Tibial artery (tissue), 4 donors: ENCODE results near the gene RBBP9.

Experiments used
- DNase-seq, 2 donors: peaks; one replicate each; pipeline ENCODE4 v3.0.0-alpha.2; 2019
- H3K27ac ChIP-seq, 2 donors: fragments of 200-600 bp; sonication (generic) in 1 of 2; 1 replicate in 1 of 2; 2 replicates in 1 of 2; pipeline ENCODE4 v1.5.1; 2018 to 2019; ENCODE audit warnings: mild to moderate bottlenecking in 1 of 2
- H3K27me3 ChIP-seq, 2 donors: fragments of 200-600 bp; sonication (generic) in 1 of 2; one replicate each; pipeline versions ENCODE4 v1.5.1 to v1.6.0; 2016 to 2019
- H3K36me3 ChIP-seq, 3 donors: fragments of 200-600 bp; sonication (generic) in 2 of 3; one replicate each; pipeline ENCODE4 v1.5.1; 2016 to 2019; ENCODE audit warnings: mild to moderate bottlenecking in 2 of 3
- H3K4me1 ChIP-seq, 4 donors: fragments of 200-600 bp; sonication (generic) in 2 of 4; 1 replicate in 3 of 4; 2 replicates in 1 of 4; pipeline ENCODE4 v1.5.1; 2016 to 2019
- H3K4me3 ChIP-seq, 2 donors: fragments of 200-600 bp; sonication (generic) in 1 of 2; 1 replicate in 1 of 2; 2 replicates in 1 of 2; pipeline ENCODE4 v1.5.1; 2018 to 2019; ENCODE audit warnings: mild to moderate bottlenecking in 2 of 2
- H3K9me3 ChIP-seq, 3 donors: fragments of 200-600 bp; sonication (generic) in 1 of 3; one replicate each; pipeline ENCODE4 v1.5.1; 2016 to 2019
- CTCF ChIP-seq, 2 experiments: fragments of 200-600 bp in 1 of 2; fragments of 450-650 bp in 1 of 2; IDR thresholded peaks; one replicate each; pipeline ENCODE4 v1.5.1; 2017 to 2019; ENCODE audit warnings: antibody characterized with exemption in 2 of 2, mild to moderate bottlenecking in 1 of 2, moderate library complexity in 1 of 2
- intact Hi-C: fragments of 100-400 bp; cut with DNase I; formaldehyde crosslinking; loops from one replicate; pipeline ENCODE4 v1.15.0; 2023; ENCODE audit warnings: low total_unique reads

Gene RBBP9

GRCh38 chr20:18477821-18478220 is 19.2 kb downstream of the RBBP9 start:
- H3K9me3 ChIP-seq: no peaks in the 10 kb centered on the region
- intact Hi-C loops: no loop called here
- no peak for TF ChIP-seq CTCF (IDR thresholded peaks at IDR 0.05)
- H3K27ac ChIP-seq: no peak overlapping the region
- DNase-seq: no peak
- H3K36me3 ChIP-seq: peaks cover 62 to 94% (median 70%) of the 10 kb centered on the region in 3 donors
- no peaks in the 10 kb centered on the region for H3K4me1 ChIP-seq
- no peaks in the 10 kb centered on the region for H3K27me3 ChIP-seq
- no peak overlapping the region for H3K4me3 ChIP-seq

GRCh38 chr20:18477218-18477617 is 19.8 kb downstream of the RBBP9 start:
- Histone ChIP-seq H3K36me3 (peaks cover 56 to 93% (median 64%) of the 10 kb centered on the region in 3 donors), H3K27ac (no peak overlapping the region), H3K4me3 (no peak overlapping the region), H3K27me3 (no peaks in the 10 kb centered on the region), H3K9me3 (no peaks in the 10 kb centered on the region), H3K4me1 (no peaks in the 10 kb centered on the region)
- no peak for DNase-seq
- intact Hi-C loops: no loop called here
- no peak for TF ChIP-seq CTCF (IDR thresholded peaks at IDR 0.05)

- DNase-seq: peak; percentile 97
- Histone ChIP-seq H3K27ac (peak within 1 kb of the TSS; percentile 73 to 79), H3K9me3 (no peaks in the 10 kb centered on the region), H3K4me3 (peak within 1 kb of the TSS; percentile 71 to 77), H3K36me3 (peaks cover 0 to 22% (median 10%) of the 10 kb centered on the region in 3 donors), H3K27me3 (peaks cover 0 to 5% of the 10 kb centered on the region in 2 donors), H3K4me1 (peaks cover 0 to 20% (median 14%) of the 10 kb centered on the region in 4 donors)
- no peak for TF ChIP-seq CTCF (IDR thresholded peaks at IDR 0.05)
- intact Hi-C loops: loop anchor here (5.0 kb wide), 1 partner anchor 40 kb away; the partner anchor contains the start of gene SEC23B
Measured at GRCh38 chr20:18466894-18467730, 29.9 kb downstream of the RBBP9 start, which contains the start of the genes DZANK1 and POLR3F. Gene DZANK1, minus strand, starts transcription at chr20:18467030. Its CDS starts 1,672 bp downstream, at chr20:18465358. Gene POLR3F, plus strand, starts transcription at chr20:18467390. Its CDS starts 117 bp downstream, at chr20:18467507.

GRCh38 chr20:18466574-18466893 is 30.5 kb downstream of the RBBP9 start:
- H3K4me3 ChIP-seq: peak overlapping the region; percentile 71 to 77
- peak overlapping the region; percentile 73 to 79 for H3K27ac ChIP-seq
- H3K9me3 ChIP-seq: no peaks in the 10 kb centered on the region
- H3K27me3 ChIP-seq: peaks cover 0 to 5% of the 10 kb centered on the region in 2 donors
- no peak for TF ChIP-seq CTCF (IDR thresholded peaks at IDR 0.05)
- H3K36me3 ChIP-seq: peaks cover 0 to 18% (median 4%) of the 10 kb centered on the region in 3 donors
- DNase-seq: no peak
- peaks cover 0 to 20% (median 14%) of the 10 kb centered on the region in 4 donors for H3K4me1 ChIP-seq
- intact Hi-C loops: loop anchor here (5.0 kb wide), 1 partner anchor 41 kb away; the partner anchor contains the start of gene SEC23B

GRCh38 chr20:18465536-18466200 is 31.4 kb downstream of the RBBP9 start:
- H3K4me3 ChIP-seq: no peak overlapping the region
- H3K27me3 ChIP-seq: peaks cover 0 to 5% of the 10 kb centered on the region in 2 donors
- H3K36me3 ChIP-seq: peaks cover 0 to 10% (median 0%) of the 10 kb centered on the region in 3 donors
- H3K4me1 ChIP-seq: peaks cover 0 to 20% (median 14%) of the 10 kb centered on the region in 4 donors
- intact Hi-C loops: loop anchor here (5.0 kb wide), 1 partner anchor 42 kb away; the partner anchor contains the start of gene SEC23B
- H3K27ac ChIP-seq: no peak overlapping the region
- TF ChIP-seq CTCF (IDR thresholded peaks at IDR 0.05): no peak
- no peaks in the 10 kb centered on the region for H3K9me3 ChIP-seq
- no peak for DNase-seq
